Kidney glomerular epithelial cell (primary cell): Measurements from ENCODE around the gene CCDC59.

ENCODE experiments used
- DNase-seq: peaks from one replicate; lab custom pipeline; 2025; lab: John Stamatoyannopoulos, UW

The CCDC59 gene

DNA sequence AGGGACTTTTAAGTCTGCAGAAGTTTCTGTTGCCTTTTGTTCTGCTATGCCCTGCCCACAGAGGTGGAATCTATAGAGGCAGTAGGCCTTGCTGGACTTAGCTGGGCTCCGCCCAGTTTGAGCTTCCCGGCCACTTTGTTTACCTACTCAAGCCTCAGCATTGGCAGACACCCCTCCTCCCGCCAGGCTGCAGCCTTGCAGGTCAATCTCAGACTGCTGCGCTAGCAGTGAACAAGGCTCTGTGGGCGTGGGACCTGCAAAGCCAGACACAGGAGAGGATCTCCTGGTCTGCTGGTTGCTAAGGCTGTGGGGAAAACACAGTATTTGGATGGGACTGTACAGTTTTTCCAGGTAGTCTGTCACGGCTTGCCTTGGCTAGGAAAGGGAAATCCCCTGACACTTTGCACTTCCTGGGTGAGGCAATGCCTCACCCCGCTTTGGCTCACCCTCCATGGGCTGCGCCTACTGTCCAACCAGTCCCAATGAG, 43.7 kb downstream of the CCDC59 start:
- no peak for DNase-seq
